ENCODE measurements around the gene LHFPL2. TPM values are rescaled to one million over a fixed set of nuclear protein-coding genes. Genes with fewer than 3 reads are reported as not detected.

LHFPL2 gene
- total and polyA plus RNA-seq, 2 donors (not counting 1 experiment from before 2014, with no cell fraction given) = 3.8 to 35.5 TPM

DNA sequence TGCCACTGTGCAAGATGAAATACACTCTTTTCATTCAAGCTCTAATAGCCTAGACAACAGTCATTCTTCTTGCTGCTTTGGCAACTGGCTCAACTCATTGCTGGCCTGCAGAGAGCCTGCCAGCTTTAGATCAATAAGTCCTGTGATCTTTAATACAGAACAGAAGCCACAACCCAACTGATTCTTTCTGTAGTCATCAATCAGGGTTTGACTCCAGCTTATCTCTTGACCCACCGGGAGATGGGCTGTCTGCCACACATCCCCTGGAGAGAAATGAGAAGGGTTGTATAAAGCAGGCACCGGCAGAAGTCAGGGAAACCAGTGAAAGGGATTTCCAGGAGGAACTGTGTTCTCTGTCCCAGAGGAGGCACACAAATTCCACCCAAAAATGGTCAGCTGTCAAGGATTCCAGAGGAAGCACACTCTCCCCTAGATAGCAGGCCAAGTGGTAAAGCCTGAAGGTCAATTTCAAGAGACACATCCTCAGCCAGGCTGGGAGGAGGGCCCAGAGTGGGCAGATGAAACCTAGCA lies 24.5 kb downstream of the LHFPL2 start:
- peaks cover 30% of the 10 kb centered on the region for H3K4me1 Mint-ChIP-seq
- H3K36me3 ChIP-seq (replicated peaks in 1 of 2; ENCODE audit: control extremely low read depth in 1 of 2, control insufficient read depth in 1 of 2, extremely low read depth in 1 of 2, insufficient read depth in 2 of 2, low read length in 1 of 2) = peaks cover 0 to 5% of the 10 kb centered on the region in 2 experiments
- H3K9ac ChIP-seq (ENCODE audit: low read length) = no peak overlapping the region
- no peak overlapping the region for H3K4me3 ChIP-seq (ENCODE audit: control extremely low read depth in 1 of 5, extremely low read depth in 1 of 5, insufficient read depth in 1 of 5, low read depth in 2 of 5, low read length in 4 of 5)
- no peaks in the 10 kb centered on the region for H3K27me3 Mint-ChIP-seq
- H3K4me2 ChIP-seq (replicated peaks; ENCODE audit: low read depth, low read length, poor library complexity, severe bottlenecking) = no peak overlapping the region
- POLR2A ChIA-PET = no interaction called here
- DNase-seq = no peak
- H3K9me3 ChIP-seq (ENCODE audit: control extremely low read depth in 1 of 3, control insufficient read depth in 2 of 3, insufficient read depth in 1 of 3, low read length in 2 of 3) = peaks cover 0 to 7% (median 4%) of the 10 kb centered on the region in 3 donors
- peaks cover 3% of the 10 kb centered on the region for H3K9me3 Mint-ChIP-seq (ENCODE audit: insufficient read depth)
- no peak overlapping the region for H3K27ac ChIP-seq (ENCODE audit: low read length in 2 of 2)
- no peak for ATAC-seq (ENCODE audit: low read depth)
- intact Hi-C loops (cut with micrococcal nuclease) = no loop called here
- no peaks in the 10 kb centered on the region for H3K27me3 ChIP-seq (replicated peaks in 1 of 4; ENCODE audit: control extremely low read depth in 1 of 4, control insufficient read depth in 3 of 4, insufficient read depth in 4 of 4, low read length in 3 of 4)
- CTCF ChIA-PET = no interaction called here
- WGBS (ENCODE audit: insufficient coverage) = 82% methylated on average over 2 of the region's 2 CpGs
- H2AFZ ChIP-seq (ENCODE audit: insufficient read depth, low read depth, low read length, poor library complexity, severe bottlenecking) = no peak overlapping the region
- no peak overlapping the region for H3K4me3 Mint-ChIP-seq
- H4K20me1 ChIP-seq (ENCODE audit: control insufficient read depth, insufficient read depth, low read length, poor library complexity, severe bottlenecking) = no peaks in the 10 kb centered on the region
- H3K27ac Mint-ChIP-seq = no peak overlapping the region
- TF ChIP-seq EZH2 (IDR thresholded peaks at IDR 0.05; ENCODE audit: borderline replicate concordance, insufficient read depth, low read depth, low read length, poor library complexity, severe bottlenecking) = no peak
- TF ChIP-seq, protein P1, sequence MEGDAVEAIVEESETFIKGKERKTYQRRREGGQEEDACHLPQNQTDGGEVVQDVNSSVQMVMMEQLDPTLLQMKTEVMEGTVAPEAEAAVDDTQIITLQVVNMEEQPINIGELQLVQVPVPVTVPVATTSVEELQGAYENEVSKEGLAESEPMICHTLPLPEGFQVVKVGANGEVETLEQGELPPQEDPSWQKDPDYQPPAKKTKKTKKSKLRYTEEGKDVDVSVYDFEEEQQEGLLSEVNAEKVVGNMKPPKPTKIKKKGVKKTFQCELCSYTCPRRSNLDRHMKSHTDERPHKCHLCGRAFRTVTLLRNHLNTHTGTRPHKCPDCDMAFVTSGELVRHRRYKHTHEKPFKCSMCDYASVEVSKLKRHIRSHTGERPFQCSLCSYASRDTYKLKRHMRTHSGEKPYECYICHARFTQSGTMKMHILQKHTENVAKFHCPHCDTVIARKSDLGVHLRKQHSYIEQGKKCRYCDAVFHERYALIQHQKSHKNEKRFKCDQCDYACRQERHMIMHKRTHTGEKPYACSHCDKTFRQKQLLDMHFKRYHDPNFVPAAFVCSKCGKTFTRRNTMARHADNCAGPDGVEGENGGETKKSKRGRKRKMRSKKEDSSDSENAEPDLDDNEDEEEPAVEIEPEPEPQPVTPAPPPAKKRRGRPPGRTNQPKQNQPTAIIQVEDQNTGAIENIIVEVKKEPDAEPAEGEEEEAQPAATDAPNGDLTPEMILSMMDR (IDR thresholded peaks at IDR 0.05) = no peak
- peaks cover 16 to 17% of the 10 kb centered on the region in 2 donors for H3K4me1 ChIP-seq (ENCODE audit: control insufficient read depth in 2 of 2, insufficient read depth in 2 of 2, low read length in 2 of 2)
- H3K79me2 ChIP-seq (ENCODE audit: control insufficient read depth, insufficient read depth, low read length) = no peaks in the 10 kb centered on the region

DNA sequence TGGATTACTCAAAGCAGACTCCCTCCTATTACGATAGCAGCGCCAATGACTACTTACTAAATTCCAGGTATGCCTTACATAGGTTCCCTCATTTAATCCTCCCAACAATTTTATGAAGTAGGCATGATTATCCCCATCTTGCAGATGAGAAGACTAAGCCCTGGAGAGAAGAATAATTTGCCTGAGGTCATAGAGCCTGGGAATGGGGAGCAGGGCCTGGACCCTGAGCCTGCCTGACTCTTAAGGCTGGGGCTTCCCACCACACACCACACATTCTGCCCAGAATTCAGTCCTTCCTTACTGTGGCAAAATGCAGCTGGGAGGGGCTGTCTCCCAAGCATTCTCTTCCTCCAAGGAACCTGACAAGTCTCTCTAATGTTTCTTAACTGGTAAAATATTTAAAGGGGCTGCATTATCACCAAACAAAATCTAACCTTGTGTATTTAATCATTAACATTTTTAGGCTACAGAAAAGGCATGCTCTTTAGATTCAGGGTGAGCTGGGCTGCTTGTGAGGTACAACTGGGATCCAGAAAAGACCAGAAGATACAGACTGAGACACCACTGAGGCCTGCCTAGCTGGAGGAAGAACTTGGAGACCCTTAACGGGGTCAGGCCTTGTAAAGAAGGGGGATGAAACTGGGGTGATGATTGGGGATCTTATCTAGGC lies 26.1 kb downstream of the LHFPL2 start:
- intact Hi-C loops (cut with micrococcal nuclease) = no loop called here
- H3K4me2 ChIP-seq (replicated peaks; ENCODE audit: low read depth, low read length, poor library complexity, severe bottlenecking) = no peak overlapping the region
- H3K36me3 ChIP-seq (replicated peaks in 1 of 2; ENCODE audit: control extremely low read depth in 1 of 2, control insufficient read depth in 1 of 2, extremely low read depth in 1 of 2, insufficient read depth in 2 of 2, low read length in 1 of 2) = peaks cover 1 to 5% of the 10 kb centered on the region in 2 experiments
- peaks cover 3% of the 10 kb centered on the region for H3K9me3 Mint-ChIP-seq (ENCODE audit: insufficient read depth)
- no peak overlapping the region for H3K27ac Mint-ChIP-seq
- peaks cover 15% of the 10 kb centered on the region for H3K4me1 Mint-ChIP-seq
- no peak overlapping the region for H3K4me3 ChIP-seq (ENCODE audit: control extremely low read depth in 1 of 5, extremely low read depth in 1 of 5, insufficient read depth in 1 of 5, low read depth in 2 of 5, low read length in 4 of 5)
- 100% methylated on average over 1 of the region's 3 CpGs for WGBS (ENCODE audit: insufficient coverage)
- ATAC-seq (ENCODE audit: low read depth) (no peak), DNase-seq (no peak)
- TF ChIP-seq EZH2 (IDR thresholded peaks at IDR 0.05; ENCODE audit: borderline replicate concordance, insufficient read depth, low read depth, low read length, poor library complexity, severe bottlenecking) = no peak
- TF ChIP-seq, protein P1 (IDR thresholded peaks at IDR 0.05) = no peak
- H3K4me3 Mint-ChIP-seq = no peak overlapping the region
- ChIA-PET POLR2A (no interaction called here), CTCF (no interaction called here)
- no peaks in the 10 kb centered on the region for H3K27me3 ChIP-seq (replicated peaks in 1 of 4; ENCODE audit: control extremely low read depth in 1 of 4, control insufficient read depth in 3 of 4, insufficient read depth in 4 of 4, low read length in 3 of 4)
- no peak overlapping the region for H2AFZ ChIP-seq (ENCODE audit: insufficient read depth, low read depth, low read length, poor library complexity, severe bottlenecking)
- peaks cover under 1 to 3% of the 10 kb centered on the region in 2 donors for H3K4me1 ChIP-seq (ENCODE audit: control insufficient read depth in 2 of 2, insufficient read depth in 2 of 2, low read length in 2 of 2)
- peaks cover 0 to 7% (median 4%) of the 10 kb centered on the region in 3 donors for H3K9me3 ChIP-seq (ENCODE audit: control extremely low read depth in 1 of 3, control insufficient read depth in 2 of 3, insufficient read depth in 1 of 3, low read length in 2 of 3)
- no peaks in the 10 kb centered on the region for H3K79me2 ChIP-seq (ENCODE audit: control insufficient read depth, insufficient read depth, low read length)
- no peaks in the 10 kb centered on the region for H4K20me1 ChIP-seq (ENCODE audit: control insufficient read depth, insufficient read depth, low read length, poor library complexity, severe bottlenecking)
- no peak overlapping the region for H3K9ac ChIP-seq (ENCODE audit: low read length)
- no peaks in the 10 kb centered on the region for H3K27me3 Mint-ChIP-seq
- no peak overlapping the region for H3K27ac ChIP-seq (ENCODE audit: low read length in 2 of 2)
